ENCODE data around the gene PLPP3. TPM values are rescaled to one million over a fixed set of nuclear protein-coding genes. Genes with fewer than 3 reads are reported as not detected.

PLPP3 gene
- total and polyA plus RNA-seq, 9 of the 15 experiments (the other 6 are each of a cell fraction or from before 2014, with no cell fraction given) = 0.07 to 0.54 (median 0.20) TPM

- TF ChIP-seq RERE (CRISPR knock-in tag; IDR thresholded peaks at IDR 0.05; ENCODE audit: borderline replicate concordance) (no peak), KDM1A (IDR thresholded peaks at IDR 0.05) (peak; percentile 77 to 78; a peak in 2 of 4 replicates), NFRKB (IDR thresholded peaks at IDR 0.05; ENCODE audit: low read depth) (0 out of 2 replicates have a peak, but pooled peaks have one; percentile 7), MAFK (IDR thresholded peaks at IDR 0.05; ENCODE audit: low read length) (peak; percentile 16; the same call in 1 of the 2 replicates), ZSCAN32 (CRISPR knock-in tag; IDR thresholded peaks at IDR 0.05) (no peak), ZNF639 (CRISPR knock-in tag; conservative IDR thresholded peaks at IDR 0.05 in 1 of 2, IDR thresholded peaks at IDR 0.05 in 1 of 2) (0 out of 4 replicates have a peak, but pooled peaks of 1 of the 2 experiments have one; percentile 51), RCOR1 (IDR thresholded peaks at IDR 0.05; ENCODE audit: borderline replicate concordance in 1 of 2, low read depth in 2 of 2, low read length in 2 of 2) (no peak), ZNF316 (IDR thresholded peaks at IDR 0.05) (peak; percentile 69), TEAD2 (tag; IDR thresholded peaks at IDR 0.05) (no peak), ZZZ3 (IDR thresholded peaks at IDR 0.05) (no peak), NFE2 (IDR thresholded peaks at IDR 0.05; ENCODE audit: low read depth) (peak; percentile 77), PCBP1 (IDR thresholded peaks at IDR 0.05; ENCODE audit: low read depth, low read length, poor library complexity, severe bottlenecking) (no peak), KAT8 (IDR thresholded peaks at IDR 0.05; ENCODE audit: low read depth) (no peak), MAFF (IDR thresholded peaks at IDR 0.05; ENCODE audit: low read length) (peak; percentile 39; the same call in 1 of the 2 replicates)
- TF ChIP-seq, protein P1, sequence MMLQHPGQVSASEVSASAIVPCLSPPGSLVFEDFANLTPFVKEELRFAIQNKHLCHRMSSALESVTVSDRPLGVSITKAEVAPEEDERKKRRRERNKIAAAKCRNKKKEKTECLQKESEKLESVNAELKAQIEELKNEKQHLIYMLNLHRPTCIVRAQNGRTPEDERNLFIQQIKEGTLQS (IDR thresholded peaks at IDR 0.05) = peak; percentile 50; the same call in 1 of the 2 replicates
- TF ChIP-seq, protein P1 (CRISPR knock-in tag; conservative IDR thresholded peaks at IDR 0.05) = no peak
Measured at GRCh38 chr1:56517404-56518130, 61.8 kb downstream of the PLPP3 start (continued).
